Measurements from ENCODE around the gene UNC93B1. TPM values are rescaled to one million over a fixed set of nuclear protein-coding genes. Genes with fewer than 3 reads are reported as not detected.
A peak's percentile ranks its signal among the peaks of the same experiment; 100 is the strongest.

The UNC93B1 gene
- total RNA-seq, 1 donor from 2014 or later, result 5.3 TPM

GRCh38 chr11:68012843-68013610 lies 9.1 kb upstream of the UNC93B1 start:
- intact Hi-C loops (cut with DNase I), result loop anchor here (10.0 kb wide), 1 partner anchor 192 kb away; no protein-coding TSS in a partner anchor
- no peak for DNase-seq (ENCODE audit: low spot score)

GRCh38 chr11:68012044-68012842 lies 8.3 kb upstream of the UNC93B1 start:
- intact Hi-C loops (cut with DNase I), result loop anchor here (10.0 kb wide), 1 partner anchor 193 kb away; no protein-coding TSS in a partner anchor

DNA sequence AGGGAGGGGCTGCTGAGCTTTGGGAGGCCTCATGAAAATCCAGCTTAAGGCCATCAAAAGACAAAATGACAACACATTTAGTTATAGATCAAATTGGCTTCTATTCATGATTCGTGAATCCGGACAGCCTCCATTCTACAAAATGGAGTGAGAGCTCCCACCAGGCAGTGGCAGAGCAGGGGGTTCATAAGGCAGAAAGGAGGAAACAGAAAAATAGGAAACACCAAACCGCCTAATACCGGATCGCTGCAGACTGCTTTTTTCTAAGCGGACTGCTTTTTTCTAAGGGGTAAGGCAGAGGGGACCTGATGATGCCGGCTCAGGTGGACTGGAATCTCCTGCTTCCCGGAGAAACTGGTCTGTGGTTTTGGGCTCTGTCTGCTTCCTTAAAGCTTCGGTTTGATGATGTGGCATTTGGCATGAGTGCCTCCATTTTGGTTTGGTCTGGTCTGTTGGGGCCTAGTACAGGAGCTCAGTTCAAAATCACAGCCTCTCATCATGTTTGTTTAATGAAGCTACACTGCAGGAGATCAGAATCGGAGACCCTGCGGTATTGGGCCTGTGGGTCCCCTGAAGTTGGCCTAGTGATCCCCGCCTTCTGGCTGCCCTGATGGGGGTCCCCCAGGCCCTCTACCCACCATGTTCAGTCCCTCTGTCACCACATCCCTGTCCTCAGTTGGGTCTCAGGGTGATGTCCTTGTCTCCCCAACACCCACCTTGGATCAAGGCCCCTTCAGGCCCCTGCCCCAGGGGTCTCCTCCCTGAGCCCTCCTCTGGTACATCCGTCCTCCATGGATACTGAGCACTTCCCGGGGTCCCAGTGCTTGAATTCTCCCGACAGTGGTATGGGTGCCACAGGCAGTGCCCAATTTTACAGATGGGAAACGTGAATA lies 7.4 kb upstream of the UNC93B1 start:
- no peak for DNase-seq (ENCODE audit: low spot score)
- intact Hi-C loops (cut with DNase I), result loop anchor here (10.0 kb wide), 1 partner anchor 194 kb away; no protein-coding TSS in a partner anchor

More at GRCh38 chr11:68012044-68012842, 8.3 kb upstream of the UNC93B1 start:
- DNase-seq (ENCODE audit: low spot score), result no peak

- intact Hi-C loops (cut with DNase I), result loop anchor here (10.0 kb wide), 1 partner anchor 194 kb away; no protein-coding TSS in a partner anchor
These were observed 6.5 kb upstream of the UNC93B1 start, which contains the start of gene ALDH3B1 for GRCh38 chr11:68010090-68011041. Gene ALDH3B1 (plus strand): TSS chr11:68010327. CDS start chr11:68015298, 4,971 bp downstream.

DNA sequence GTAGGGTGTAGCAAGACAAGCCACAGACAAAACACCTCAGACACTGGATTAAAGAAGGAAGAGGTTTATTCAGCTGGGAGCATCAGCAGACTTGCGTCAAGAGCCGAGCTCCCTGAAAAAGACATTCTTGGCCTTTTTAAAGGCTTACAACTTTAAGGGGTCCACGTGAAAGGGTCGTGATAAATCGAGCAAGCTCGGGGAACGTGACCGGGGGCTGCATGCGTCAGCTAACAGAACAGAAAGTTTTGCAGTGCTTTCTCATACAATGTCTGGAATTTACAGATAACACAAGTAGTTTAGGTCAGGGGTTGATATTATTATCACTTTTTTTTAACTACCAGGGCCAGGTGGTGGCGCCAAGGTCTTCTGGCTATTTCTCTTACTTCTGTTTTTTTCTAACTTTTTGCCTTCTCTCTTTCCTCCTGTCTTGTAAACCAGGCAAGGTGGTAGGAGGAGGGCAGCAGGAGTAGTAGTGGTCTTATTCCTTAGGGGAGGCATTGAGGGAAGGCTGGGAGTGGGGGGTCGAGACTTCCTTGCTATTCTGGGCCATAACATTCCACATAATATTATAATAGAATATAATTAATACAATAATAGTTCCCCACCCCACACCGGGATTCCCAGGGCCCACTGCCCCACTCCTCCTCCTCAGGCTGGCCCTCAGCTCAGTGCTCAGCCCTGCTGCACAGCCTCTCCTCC lies 5.6 kb upstream of the UNC93B1 start:
- no peak for DNase-seq (ENCODE audit: low spot score)
- intact Hi-C loops (cut with DNase I), result loop anchor here (10.0 kb wide), 1 partner anchor 195 kb away; no protein-coding TSS in a partner anchor

More at GRCh38 chr11:68010090-68011041, 6.5 kb upstream of the UNC93B1 start, which contains the start of gene ALDH3B1:
- peak; percentile 93 for DNase-seq (ENCODE audit: low spot score)

DNA sequence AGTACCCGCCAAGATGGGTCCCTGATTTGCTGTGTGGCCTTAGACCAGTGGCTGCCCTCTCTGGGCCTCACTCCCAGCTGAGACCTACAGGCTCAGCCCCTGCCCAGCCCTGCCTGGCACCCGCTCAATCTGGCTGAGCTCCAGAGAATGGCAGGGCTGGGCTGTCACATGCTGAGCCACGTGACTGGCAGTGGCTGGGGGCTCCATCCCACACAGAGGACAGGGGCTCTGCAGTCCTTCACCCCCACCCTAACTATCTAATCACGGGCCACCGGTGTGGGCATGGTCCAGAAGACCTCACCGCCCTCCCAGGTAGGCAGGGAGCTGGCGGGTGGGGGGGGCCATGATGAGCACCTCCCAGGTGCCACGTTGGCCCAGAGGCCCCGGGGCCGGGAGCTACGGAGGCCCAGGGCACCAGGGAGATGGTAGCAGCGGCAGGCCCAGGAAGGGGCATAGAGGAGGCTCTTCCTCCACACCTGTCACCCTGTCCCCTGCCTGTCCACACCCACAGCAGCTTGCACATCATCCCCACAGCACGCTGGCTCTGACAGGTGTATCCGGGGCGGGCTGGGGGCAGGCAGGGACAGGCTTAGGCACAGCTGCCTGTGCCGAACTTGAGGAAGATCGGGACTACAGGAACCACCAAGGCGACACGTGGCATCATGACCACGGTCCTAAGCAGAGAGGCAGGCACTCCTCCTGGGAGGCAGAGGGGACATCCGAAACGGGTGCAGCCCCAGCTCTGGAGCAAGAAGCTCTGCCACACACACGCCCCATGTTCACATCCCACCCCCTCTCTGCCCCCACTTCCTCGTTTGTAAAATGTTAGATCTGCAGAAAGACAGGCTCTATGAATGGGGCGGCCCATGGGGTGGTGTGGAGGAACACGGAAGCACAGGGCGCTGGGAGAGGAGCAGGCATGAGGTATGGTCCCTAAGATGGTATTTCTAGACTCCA lies 4.8 kb upstream of the UNC93B1 start:
- intact Hi-C loops (cut with DNase I), result no loop called here
- DNase-seq (ENCODE audit: low spot score), result no peak

- DNase-seq (ENCODE audit: low spot score), result no peak
- intact Hi-C loops (cut with DNase I), result no loop called here
These were observed 3.8 kb upstream of the UNC93B1 start for GRCh38 chr11:68007498-68008380.

GRCh38 chr11:68006606-68007166 lies 2.8 kb upstream of the UNC93B1 start:
- no peak for DNase-seq (ENCODE audit: low spot score)
- intact Hi-C loops (cut with DNase I), result no loop called here

GRCh38 chr11:68004551-68005335 lies 846 bp upstream of the UNC93B1 start:
- intact Hi-C loops (cut with DNase I), result no loop called here
- DNase-seq (ENCODE audit: low spot score), result no peak

DNA sequence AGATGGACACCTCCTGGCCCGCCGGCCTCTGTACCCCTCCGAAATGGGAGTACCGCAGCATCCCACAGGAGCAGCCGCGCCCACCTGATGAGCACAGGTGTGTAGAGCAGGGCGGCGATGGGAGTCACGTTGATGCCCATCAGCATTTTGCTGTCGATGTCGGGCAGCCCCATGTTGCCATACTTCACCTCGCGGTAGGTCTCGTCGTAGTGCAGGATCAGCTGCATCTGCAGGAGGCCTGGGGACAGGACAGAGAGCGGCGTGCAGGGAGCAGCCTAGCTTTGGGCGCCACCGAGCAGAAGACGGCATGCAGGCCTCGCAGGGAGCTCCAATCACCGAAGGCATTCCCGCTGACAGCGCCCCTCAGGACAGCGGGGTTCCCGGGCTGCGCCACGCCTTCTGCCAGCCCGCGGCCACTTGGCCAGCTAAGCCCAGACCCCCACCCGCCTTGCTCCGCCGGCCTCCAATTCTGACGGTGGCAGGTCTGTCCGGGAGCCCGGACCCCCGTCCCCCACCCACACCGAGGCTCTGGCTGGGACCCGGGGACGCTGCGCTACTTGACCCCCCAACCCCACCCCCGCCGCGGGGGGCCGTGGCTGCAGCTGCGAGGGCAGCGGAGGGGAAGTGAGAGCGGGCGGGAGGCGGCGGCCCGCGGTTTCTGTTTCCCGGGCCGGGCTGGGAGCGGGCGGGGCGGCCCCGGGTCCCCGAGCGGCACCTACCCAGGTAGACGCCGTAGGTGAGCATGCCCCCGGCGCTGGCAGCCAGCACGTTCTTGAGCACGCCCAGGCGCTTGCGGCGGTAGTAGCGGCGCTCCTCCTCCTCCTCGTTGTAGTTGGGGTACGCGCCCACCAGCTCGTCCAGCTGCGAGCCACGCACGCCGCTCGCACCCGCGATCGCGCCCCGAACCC lies 705 bp downstream of the UNC93B1 start:
- intact Hi-C loops (cut with DNase I), result no loop called here
- no peak for DNase-seq (ENCODE audit: low spot score)

GRCh38 chr11:68002575-68002937 lies 1.3 kb downstream of the UNC93B1 start:
- no peak for DNase-seq (ENCODE audit: low spot score)
- intact Hi-C loops (cut with DNase I), result no loop called here

DNA sequence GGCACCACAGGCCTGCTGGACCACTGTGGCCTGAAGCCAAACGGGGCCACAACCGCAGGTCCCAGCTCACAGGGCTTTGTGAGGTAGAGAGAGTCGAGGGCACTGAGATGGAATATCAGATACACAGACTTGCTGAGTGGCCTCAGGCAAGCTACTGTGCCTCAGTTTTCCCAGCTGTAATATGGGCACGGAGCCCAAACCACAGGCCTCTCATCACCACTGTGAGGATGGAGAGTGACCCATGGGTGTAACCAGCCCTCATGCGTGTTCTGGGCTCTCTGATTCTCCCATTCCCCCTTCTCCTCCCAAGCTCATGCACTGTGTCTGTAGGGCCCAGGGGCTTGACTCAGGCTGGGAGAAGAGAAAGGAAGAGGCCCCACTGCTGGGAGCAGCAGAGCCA lies 4.2 kb downstream of the UNC93B1 start:
- no peak for DNase-seq (ENCODE audit: low spot score)
- intact Hi-C loops (cut with DNase I), result no loop called here

DNA sequence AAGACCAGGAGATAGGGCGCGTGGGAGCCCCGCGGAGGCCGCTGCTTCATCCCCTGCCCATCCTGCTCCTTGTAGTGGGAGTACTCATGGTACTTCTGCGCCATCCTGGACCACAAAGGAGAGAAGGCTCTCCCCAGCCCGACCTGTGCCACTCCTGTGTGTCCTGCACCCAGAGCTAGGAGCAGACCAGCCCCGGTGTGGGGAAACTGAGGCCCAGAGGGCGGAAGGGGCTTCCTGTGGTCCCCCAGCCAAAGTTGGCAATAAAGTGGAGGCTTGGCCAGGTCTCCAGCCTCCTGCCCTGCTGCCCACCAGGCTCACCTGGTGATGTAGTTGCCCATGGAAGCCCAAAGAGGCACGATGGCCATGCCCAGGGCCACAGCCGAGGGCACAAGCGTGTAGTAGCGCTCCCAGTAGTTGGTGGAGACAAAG lies 4.7 kb downstream of the UNC93B1 start:
- DNase-seq (ENCODE audit: low spot score), result no peak
- intact Hi-C loops (cut with DNase I), result no loop called here
